ENCODE measurements around the gene ATP6V0A4. TPM values are rescaled to one million over a fixed set of nuclear protein-coding genes. Genes with fewer than 3 reads are reported as not detected.
"Not testable (repeated sequence)": the region's sequence is repeated elsewhere in the genome, so short reads cannot be mapped to it uniquely, and the experiment has no call there.

The ATP6V0A4 gene
- total RNA-seq, 2 donors from 2014 or later = 0.38 to 0.74 TPM

DNA sequence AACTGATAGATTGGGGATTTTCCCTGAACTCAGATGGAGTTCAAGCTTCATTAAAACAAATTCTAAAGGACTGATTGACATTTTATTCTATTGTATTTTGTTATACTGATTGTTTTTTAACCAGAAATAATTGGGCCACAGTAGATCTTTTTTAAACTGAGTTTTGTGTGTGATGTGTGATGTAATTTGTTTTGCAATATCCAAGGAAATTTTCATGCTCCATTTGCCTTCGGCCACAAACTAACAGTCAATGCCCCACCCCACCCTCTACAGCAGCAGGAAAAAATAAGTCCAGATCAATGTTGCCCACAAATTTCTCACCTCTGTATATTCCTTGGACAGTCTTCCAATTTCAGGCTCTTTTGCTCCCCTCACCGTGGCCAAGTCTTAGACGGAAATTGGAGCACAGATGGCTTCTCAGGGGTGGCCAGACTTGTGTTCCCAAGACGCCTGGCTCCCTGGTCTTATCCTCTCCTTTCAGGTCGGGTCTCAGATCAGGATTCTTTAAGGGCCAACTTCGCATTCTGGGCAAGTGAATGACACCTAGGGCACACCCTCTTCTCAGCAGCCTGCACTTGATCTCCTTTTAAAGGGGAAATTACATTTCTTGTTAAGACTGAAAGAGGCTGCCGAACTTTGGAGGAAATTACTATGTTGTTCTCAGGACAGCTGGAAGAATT lies 97.0 kb downstream of the ATP6V0A4 start, which contains the start of gene SVOPL:
Gene SVOPL, minus strand, starts transcription at position 506 of the 680 bp plus-strand sequence. CDS start 22,317 bp downstream, outside the sequence.
- H3K27ac Mint-ChIP-seq = no peak within 1 kb of the TSS
- H3K4me1 Mint-ChIP-seq (ENCODE audit: low read depth) = no peaks in the 10 kb centered on the region
- ATAC-seq (replicated peaks in 1 of 2) (no peak), DNase-seq (no peak)
- H3K9me3 Mint-ChIP-seq = no peaks in the 10 kb centered on the region
- H3K4me3 Mint-ChIP-seq = no peak within 1 kb of the TSS
- no peaks in the 10 kb centered on the region for H3K27me3 Mint-ChIP-seq (ENCODE audit: low read depth)
- H3K36me3 Mint-ChIP-seq (ENCODE audit: insufficient read depth in 2 of 2) = no peaks in the 10 kb centered on the region

- no peaks in the 10 kb centered on the region for H3K27me3 Mint-ChIP-seq (ENCODE audit: low read depth)
- no peaks in the 10 kb centered on the region for H3K4me1 Mint-ChIP-seq (ENCODE audit: low read depth)
- DNase-seq (no peak), ATAC-seq (replicated peaks in 1 of 2) (no peak)
- H3K27ac Mint-ChIP-seq = no peak overlapping the region
- no peak overlapping the region for H3K4me3 Mint-ChIP-seq
- no peaks in the 10 kb centered on the region for H3K36me3 Mint-ChIP-seq (ENCODE audit: insufficient read depth in 2 of 2)
- no peaks in the 10 kb centered on the region for H3K9me3 Mint-ChIP-seq
Measured at GRCh38 chr7:138699661-138700060, 98.3 kb downstream of the ATP6V0A4 start.

- no peaks in the 10 kb centered on the region for H3K9me3 Mint-ChIP-seq
- no peaks in the 10 kb centered on the region for H3K4me1 Mint-ChIP-seq (ENCODE audit: low read depth)
- no peak overlapping the region for H3K27ac Mint-ChIP-seq
- no peak overlapping the region for H3K4me3 Mint-ChIP-seq
- no peak for ATAC-seq (replicated peaks in 1 of 2)
- no peaks in the 10 kb centered on the region for H3K36me3 Mint-ChIP-seq (ENCODE audit: insufficient read depth in 2 of 2)
- DNase-seq = no peak
- no peaks in the 10 kb centered on the region for H3K27me3 Mint-ChIP-seq (ENCODE audit: low read depth)
Measured at GRCh38 chr7:138698281-138698680, 99.7 kb downstream of the ATP6V0A4 start.

GRCh38 chr7:138697535-138698182 lies 100.3 kb downstream of the ATP6V0A4 start:
- ATAC-seq (replicated peaks in 1 of 2) (no peak), DNase-seq (no peak)
- Mint-ChIP-seq H3K4me3 (no peak overlapping the region), H3K9me3 (no peaks in the 10 kb centered on the region), H3K27ac (no peak overlapping the region), H3K27me3 (ENCODE audit: low read depth) (no peaks in the 10 kb centered on the region), H3K4me1 (ENCODE audit: low read depth) (no peaks in the 10 kb centered on the region), H3K36me3 (ENCODE audit: insufficient read depth in 2 of 2) (no peaks in the 10 kb centered on the region)

DNA sequence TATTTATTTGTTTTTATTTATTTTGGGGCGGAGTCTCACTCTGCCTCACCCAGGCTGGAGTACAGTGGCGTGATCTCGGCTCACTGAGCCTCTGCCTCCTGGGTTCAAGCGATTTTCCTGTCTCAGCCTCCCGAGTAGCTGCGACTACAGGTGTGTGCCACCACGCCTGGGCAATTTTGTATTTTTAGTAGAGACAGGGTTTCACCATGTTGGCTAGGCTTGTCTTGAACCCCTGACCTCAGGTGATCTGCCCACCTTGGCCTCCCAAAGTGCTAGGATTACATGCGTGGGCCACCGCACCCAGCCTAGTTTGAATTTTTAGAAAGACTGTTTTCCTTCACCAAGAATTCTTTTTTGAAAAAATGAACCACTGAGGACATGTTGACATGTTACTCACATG lies 102.2 kb downstream of the ATP6V0A4 start:
- H3K27me3 Mint-ChIP-seq (ENCODE audit: low read depth); H3K36me3 Mint-ChIP-seq (ENCODE audit: insufficient read depth in 2 of 2); H3K4me3 Mint-ChIP-seq; H3K4me1 Mint-ChIP-seq (ENCODE audit: low read depth); H3K9me3 Mint-ChIP-seq; ATAC-seq (replicated peaks in 1 of 2); DNase-seq; H3K27ac Mint-ChIP-seq: not testable (repeated sequence)

GRCh38 chr7:138695106-138695505 lies 102.9 kb downstream of the ATP6V0A4 start:
- Mint-ChIP-seq H3K4me3 (no peak overlapping the region), H3K36me3 (ENCODE audit: insufficient read depth in 2 of 2) (no peaks in the 10 kb centered on the region), H3K27ac (no peak overlapping the region), H3K27me3 (ENCODE audit: low read depth) (no peaks in the 10 kb centered on the region), H3K4me1 (ENCODE audit: low read depth) (no peaks in the 10 kb centered on the region), H3K9me3 (no peaks in the 10 kb centered on the region)
- DNase-seq = no peak
- ATAC-seq (replicated peaks in 1 of 2) = no peak

DNA sequence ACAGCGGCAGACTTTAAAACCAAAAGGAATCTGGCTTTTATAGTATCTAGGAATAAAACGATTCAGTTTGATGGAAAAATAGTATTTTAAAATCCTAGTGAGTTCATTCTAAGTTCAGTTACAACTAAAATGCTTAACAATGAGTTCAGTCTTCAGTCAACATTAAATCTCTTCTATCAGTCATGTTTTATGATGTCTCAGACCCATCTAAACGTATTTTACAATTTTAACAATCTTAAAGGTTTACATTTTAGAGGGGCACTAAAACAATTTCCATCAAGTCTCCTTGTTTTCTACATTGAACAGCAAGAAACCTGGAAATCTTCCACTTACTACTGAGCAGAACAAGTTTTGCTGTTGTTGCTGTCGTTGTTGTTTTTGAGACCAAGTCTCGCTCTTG lies 106.8 kb downstream of the ATP6V0A4 start:
- Mint-ChIP-seq H3K36me3 (ENCODE audit: insufficient read depth in 2 of 2) (peaks cover 0 to 1% of the 10 kb centered on the region in 2 donors), H3K4me1 (ENCODE audit: low read depth) (no peaks in the 10 kb centered on the region), H3K27ac (no peak overlapping the region), H3K9me3 (peaks cover 0 to 1% of the 10 kb centered on the region in 2 donors), H3K27me3 (ENCODE audit: low read depth) (peaks cover 6% of the 10 kb centered on the region), H3K4me3 (no peak overlapping the region)
- ATAC-seq (replicated peaks in 1 of 2) = no peak
- DNase-seq = no peak

- Mint-ChIP-seq H3K4me3 (no peak overlapping the region), H3K4me1 (ENCODE audit: low read depth) (no peaks in the 10 kb centered on the region), H3K36me3 (ENCODE audit: insufficient read depth in 2 of 2) (peaks cover 0 to 1% of the 10 kb centered on the region in 2 donors), H3K27ac (no peak overlapping the region), H3K9me3 (peaks cover 0 to 1% of the 10 kb centered on the region in 2 donors), H3K27me3 (ENCODE audit: low read depth) (peaks cover 6% of the 10 kb centered on the region)
- DNase-seq = no peak
- no peak for ATAC-seq (replicated peaks in 1 of 2)
Measured at GRCh38 chr7:138690495-138690894, 107.5 kb downstream of the ATP6V0A4 start.

DNA sequence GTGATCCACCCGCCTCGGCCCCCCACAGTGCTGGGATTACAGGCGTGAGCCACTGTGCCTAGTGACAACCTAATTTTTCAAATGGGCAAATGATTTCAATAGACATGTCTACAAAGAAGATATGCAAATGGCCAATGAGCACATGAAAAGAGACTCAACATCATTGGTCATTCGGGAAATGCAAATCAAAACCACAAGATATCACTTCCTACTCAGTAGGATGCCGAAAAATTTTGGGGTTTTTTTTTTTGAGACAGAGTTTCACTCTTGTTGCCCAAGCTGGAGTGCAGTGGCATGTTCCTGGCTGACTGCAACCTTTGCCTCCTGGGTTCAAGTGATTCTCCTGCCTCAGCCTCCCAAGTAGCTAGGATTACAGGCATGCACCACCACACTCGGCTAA lies 110.0 kb downstream of the ATP6V0A4 start:
- ATAC-seq (replicated peaks in 1 of 2); H3K4me3 Mint-ChIP-seq; H3K27ac Mint-ChIP-seq; H3K9me3 Mint-ChIP-seq; DNase-seq; H3K27me3 Mint-ChIP-seq (ENCODE audit: low read depth); H3K36me3 Mint-ChIP-seq (ENCODE audit: insufficient read depth in 2 of 2); H3K4me1 Mint-ChIP-seq (ENCODE audit: low read depth): not testable (repeated sequence)

GRCh38 chr7:138684340-138684739 lies 113.7 kb downstream of the ATP6V0A4 start:
- Mint-ChIP-seq H3K36me3 (ENCODE audit: insufficient read depth in 2 of 2) (peaks cover 0 to 1% of the 10 kb centered on the region in 2 donors), H3K4me3 (no peak overlapping the region), H3K4me1 (ENCODE audit: low read depth) (no peaks in the 10 kb centered on the region), H3K9me3 (peaks cover 0 to 1% of the 10 kb centered on the region in 2 donors), H3K27ac (no peak overlapping the region), H3K27me3 (ENCODE audit: low read depth) (peaks cover 6% of the 10 kb centered on the region)
- ATAC-seq (replicated peaks in 1 of 2) (no peak), DNase-seq (no peak)

DNA sequence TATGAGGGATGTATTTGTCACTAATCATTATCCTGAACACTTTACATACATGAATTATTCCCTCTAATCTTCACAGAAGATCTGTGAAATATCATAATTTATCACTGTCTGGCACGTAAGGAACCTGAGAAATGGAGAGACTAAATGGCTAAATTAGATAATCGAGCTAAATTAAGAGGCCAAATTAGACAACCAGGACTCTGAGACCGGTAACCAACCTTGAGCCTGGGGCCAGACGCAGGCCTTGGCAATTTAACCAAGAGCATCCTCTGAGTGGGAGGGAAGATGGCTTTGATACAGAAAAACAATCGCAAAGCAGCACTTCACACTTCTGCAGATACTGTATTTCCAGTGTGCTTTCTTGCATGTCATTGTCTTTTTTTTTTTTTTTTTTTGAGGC lies 118.2 kb downstream of the ATP6V0A4 start:
- no peaks in the 10 kb centered on the region for H3K36me3 Mint-ChIP-seq (ENCODE audit: insufficient read depth in 2 of 2)
- ATAC-seq (replicated peaks in 1 of 2) (no peak), DNase-seq (no peak)
- no peaks in the 10 kb centered on the region for H3K4me1 Mint-ChIP-seq (ENCODE audit: low read depth)
- no peaks in the 10 kb centered on the region for H3K27me3 Mint-ChIP-seq (ENCODE audit: low read depth)
- H3K27ac Mint-ChIP-seq = no peak overlapping the region
- H3K9me3 Mint-ChIP-seq = no peaks in the 10 kb centered on the region
- no peak overlapping the region for H3K4me3 Mint-ChIP-seq

- Mint-ChIP-seq H3K36me3 (ENCODE audit: insufficient read depth in 2 of 2) (no peaks in the 10 kb centered on the region), H3K9me3 (peaks cover 0 to 3% of the 10 kb centered on the region in 2 donors), H3K27ac (no peak overlapping the region), H3K27me3 (ENCODE audit: low read depth) (no peaks in the 10 kb centered on the region), H3K4me1 (ENCODE audit: low read depth) (peaks cover 13% of the 10 kb centered on the region), H3K4me3 (no peak overlapping the region)
- ATAC-seq (replicated peaks in 1 of 2) (no peak), DNase-seq (no peak)
Measured at GRCh38 chr7:138670594-138670993, 127.4 kb downstream of the ATP6V0A4 start.

DNA sequence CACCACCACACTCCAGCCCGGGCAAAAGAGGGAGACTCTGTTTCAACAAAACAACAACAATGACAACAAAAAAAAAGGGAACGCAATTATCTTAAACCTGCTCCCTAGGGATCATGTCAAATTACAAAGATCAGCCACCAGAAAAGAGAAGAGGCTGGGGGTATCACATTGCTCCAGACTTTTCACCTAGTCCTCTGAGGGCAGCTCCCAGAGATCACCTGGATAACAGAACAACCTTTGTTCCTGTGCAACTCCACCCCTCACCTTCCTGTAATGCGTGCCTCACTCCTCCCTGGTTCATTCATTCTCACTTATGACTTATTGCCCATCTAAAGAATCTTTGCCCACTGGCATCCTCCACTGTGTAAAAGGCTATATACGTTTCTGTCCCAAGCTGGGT lies 128.6 kb downstream of the ATP6V0A4 start:
- H3K36me3 Mint-ChIP-seq (ENCODE audit: insufficient read depth in 2 of 2) = no peaks in the 10 kb centered on the region
- H3K9me3 Mint-ChIP-seq = peaks cover 0 to 3% of the 10 kb centered on the region in 2 donors
- H3K4me1 Mint-ChIP-seq (ENCODE audit: low read depth) = peaks cover 13% of the 10 kb centered on the region

GRCh38 chr7:138668946-138669345 lies 129.1 kb downstream of the ATP6V0A4 start:
- ATAC-seq (replicated peaks in 1 of 2) (no peak), DNase-seq (no peak)
- Mint-ChIP-seq H3K9me3 (peaks cover 0 to 3% of the 10 kb centered on the region in 2 donors), H3K27me3 (ENCODE audit: low read depth) (peaks cover 6% of the 10 kb centered on the region), H3K4me3 (no peak overlapping the region), H3K36me3 (ENCODE audit: insufficient read depth in 2 of 2) (no peaks in the 10 kb centered on the region), H3K4me1 (ENCODE audit: low read depth) (peaks cover 13% of the 10 kb centered on the region), H3K27ac (no peak overlapping the region)

More for the DNA sequence above, 128.6 kb downstream of the ATP6V0A4 start:
- ATAC-seq (replicated peaks in 1 of 2) (no peak), DNase-seq (no peak)
- H3K27ac Mint-ChIP-seq = no peak overlapping the region
- H3K27me3 Mint-ChIP-seq (ENCODE audit: low read depth) = peaks cover 6% of the 10 kb centered on the region
- no peak overlapping the region for H3K4me3 Mint-ChIP-seq

Measured in activated T-cell treated with anti-CD3 and anti-CD28 coated beads, Interleukin-2, amount 50 U/mL, for 72 hours (primary cell).